IMR-90 (cell line): ENCODE results near the gene CTDSP1. TPM values are rescaled to one million over a fixed set of nuclear protein-coding genes. Genes with fewer than 3 reads are reported as not detected.

Experiments used
- ATAC-seq: fragments of 200-7000 bp; cut with Tn5 transposase; 2 replicates; pipeline ENCODE4 v1.9.1; 2020; ENCODE audit warnings: low read depth, mild to moderate bottlenecking, moderate library complexity
- BruUV-seq: library from RNA; stranded (reverse); fragments of 400-500 nt; replicated peaks from 2 replicates; lab custom pipeline; 2021; lab: Mats Ljungman, UMichigan
- CTCF ChIA-PET: fragments of 300-600 bp; formaldehyde crosslinking; extraction: SDS; loops from one replicate; lab custom pipeline; 2021; ENCODE audit warnings: antibody characterized with exemption; lab: Yijun Ruan, JAX
- POLR2A ChIA-PET: fragments of 300-600 bp; sonication (Branson Sonifier 250); formaldehyde crosslinking; loops from one replicate; lab custom pipeline; 2022; ENCODE audit warnings: antibody characterized with exemption; ENCODE audit not compliant: unreplicated experiment; lab: Charles Lee
- DNase-seq: peaks from one replicate; pipeline ENCODE4 v3.0.0; 2013
- H2AFZ ChIP-seq: replicated peaks from 2 replicates; pipeline ENCODE3; 2013; ENCODE audit warnings: low read length, mild to moderate bottlenecking; ENCODE audit not compliant: poor library complexity
- H2AK5ac ChIP-seq: 2 replicates; pipeline ENCODE4 v1.6.1; 2013; ENCODE audit warnings: low read depth, low read length, inconsistent platforms
- H2AK9ac ChIP-seq: replicated peaks from 2 replicates; pipeline ENCODE3; 2013; ENCODE audit warnings: mild to moderate bottlenecking, low read depth, low read length, moderate library complexity; ENCODE audit not compliant: poor library complexity
- H2BK120ac ChIP-seq: 2 replicates; pipeline ENCODE4 v1.6.1; 2013; ENCODE audit warnings: low read depth, low read length, inconsistent platforms
- H2BK15ac ChIP-seq: 3 replicates; pipeline ENCODE4 v1.6.1; 2013; ENCODE audit warnings: low read depth, low read length, inconsistent platforms
- H2BK20ac ChIP-seq: 2 replicates; pipeline ENCODE4 v1.6.1; 2013; ENCODE audit warnings: low read depth, mild to moderate bottlenecking, inconsistent platforms, low read length, moderate library complexity
- H2BK5ac ChIP-seq: 2 replicates; pipeline ENCODE4 v1.6.1; 2013; ENCODE audit warnings: mild to moderate bottlenecking, low read depth, low read length, inconsistent platforms; ENCODE audit not compliant: poor library complexity, severe bottlenecking
- H3K14ac ChIP-seq: replicated peaks from 2 replicates; pipeline ENCODE4 v1.6.1; 2013; ENCODE audit warnings: low read depth, low read length, inconsistent platforms
- H3K18ac ChIP-seq: 2 replicates; pipeline ENCODE4 v1.6.1; 2013; ENCODE audit warnings: low read depth, low read length, control low read depth
- H3K23ac ChIP-seq: 2 replicates; pipeline ENCODE4 v1.6.1; 2013; ENCODE audit warnings: low read depth, low read length, inconsistent platforms
- H3K27ac ChIP-seq: 2 replicates; pipeline ENCODE4 v1.5.1; 2013; ENCODE audit warnings: mild to moderate bottlenecking, control low read depth, low read length; ENCODE audit not compliant: insufficient read depth
- H3K27me3 ChIP-seq: 2 replicates; pipeline ENCODE4 v1.6.1; 2013; ENCODE audit warnings: low read length; ENCODE audit not compliant: control insufficient read depth, insufficient read depth
- H3K36me3 ChIP-seq: 2 replicates; pipeline ENCODE4 v1.6.1; 2013; ENCODE audit warnings: low read length, mixed read lengths; ENCODE audit not compliant: control insufficient read depth, insufficient read depth
- H3K4ac ChIP-seq: 2 replicates; pipeline ENCODE4 v1.6.1; 2013; ENCODE audit warnings: low read depth, low read length, inconsistent platforms
- H3K4me1 ChIP-seq: 2 replicates; pipeline ENCODE4 v1.6.1; 2013; ENCODE audit warnings: low read length, mixed read lengths; ENCODE audit not compliant: control insufficient read depth, insufficient read depth
- H3K4me2 ChIP-seq: 2 replicates; pipeline ENCODE4 v1.6.1; 2013; ENCODE audit warnings: low read depth, mild to moderate bottlenecking, control low read depth, low read length, moderate library complexity
- H3K4me3 ChIP-seq: 2 replicates; pipeline ENCODE4 v1.5.1; 2013; ENCODE audit warnings: low read depth, mild to moderate bottlenecking, control low read depth, low read length, moderate library complexity; ENCODE audit not compliant: insufficient read depth
- H3K56ac ChIP-seq: 2 replicates; pipeline ENCODE4 v1.6.1; 2013; ENCODE audit warnings: low read length, inconsistent platforms; ENCODE audit not compliant: insufficient read depth; ENCODE audit errors: extremely low read depth
- H3K79me1 ChIP-seq, 2 experiments: 2 replicates each; pipeline ENCODE4 v1.6.1; 2013; ENCODE audit warnings: low read length in 2 of 2, inconsistent platforms in 1 of 2, low read depth in 1 of 2
- H3K9ac ChIP-seq: 2 replicates; pipeline ENCODE4 v1.6.1; 2013; ENCODE audit warnings: low read depth, low read length, control low read depth
- H3K9me1 ChIP-seq: 2 replicates; pipeline ENCODE4 v1.6.1; 2013; ENCODE audit warnings: low read length, inconsistent platforms; ENCODE audit not compliant: insufficient read depth
- H3K9me3 ChIP-seq: 2 replicates; pipeline ENCODE4 v1.6.1; 2013; ENCODE audit warnings: low read length; ENCODE audit not compliant: control insufficient read depth, insufficient read depth
- H4K20me1 ChIP-seq: 2 replicates; pipeline ENCODE4 v1.6.1; 2013; ENCODE audit warnings: low read length, inconsistent platforms; ENCODE audit not compliant: insufficient read depth
- H4K5ac ChIP-seq: 2 replicates; pipeline ENCODE4 v1.6.1; 2013; ENCODE audit warnings: mild to moderate bottlenecking, low read depth, low read length, control low read depth
- H4K8ac ChIP-seq, 2 experiments: 2 replicates each; pipeline ENCODE4 v1.6.1; 2013; ENCODE audit warnings: low read depth in 2 of 2, low read length in 2 of 2, control low read depth in 1 of 2, inconsistent platforms in 1 of 2
- H4K91ac ChIP-seq: 2 replicates; pipeline ENCODE4 v1.6.1; 2013; ENCODE audit warnings: low read depth, low read length, inconsistent platforms; ENCODE audit not compliant: insufficient read depth
- BHLHE40 ChIP-seq: fragments of 150-350 bp; IDR thresholded peaks from 2 replicates; pipeline ENCODE4 v1.6.1; 2016; ENCODE audit warnings: mild to moderate bottlenecking, low read depth, low read length
- MAZ ChIP-seq: IDR thresholded peaks from 2 replicates; pipeline ENCODE4 v1.6.1; 2012; ENCODE audit warnings: low read depth, mild to moderate bottlenecking, low read length, improper control_type of control experiment, moderate library complexity, borderline replicate concordance
- RAD21 ChIP-seq: IDR thresholded peaks from 2 replicates; pipeline ENCODE4 v1.6.1; 2012; ENCODE audit warnings: low read length, improper control_type of control experiment
- RCOR1 ChIP-seq: IDR thresholded peaks from 2 replicates; pipeline ENCODE4 v1.6.1; 2012; ENCODE audit warnings: mild to moderate bottlenecking, low read length, improper control_type of control experiment; ENCODE audit not compliant: insufficient replicate concordance
- WGBS, 2 experiments: methylation state at CpG; one replicate each; pipeline versions ENCODE4 v1.1.5 to v1.1.7; 2013; ENCODE audit warnings: missing lambda C conversion rate in 2 of 2; ENCODE audit not compliant: insufficient read length in 1 of 2; ENCODE audit errors: extremely low coverage in 2 of 2; 5-methylcytosine and 5-hydroxymethylcytosine counted together
- dilution Hi-C: fragments of 300-500 bp; cut with HindIII; formaldehyde crosslinking; loops from one replicate; pipeline ENCODE4 v1.14.3; 2018; ENCODE audit warnings: low sequenced_read_pairs; ENCODE audit not compliant: unreplicated experiment
- in situ Hi-C: fragments of 300-500 bp; cut with MboI; formaldehyde crosslinking; loops from 3 replicates; pipeline ENCODE4 v1.14.3; 2019; ENCODE audit warnings: low sequenced_read_pairs, inconsistent platforms, mixed read lengths
- intact Hi-C: fragments of 100-400 bp; cut with micrococcal nuclease; formaldehyde crosslinking; loops from 2 replicates; pipeline ENCODE4 v1.10.0; 2022
- polyA plus RNA-seq, 3 experiments: library from polyadenylated mRNA; depleted of rRNA; stranded (reverse); fragments of >200 nt; gene quantifications; 2 replicates each; pipeline ENCODE4 v1.2.3, GENCODE V29; 2012; ENCODE audit warnings: low replicate concordance in 1 of 3
- total RNA-seq: library from RNA; depleted of rRNA; stranded (reverse); fragments of >200 nt; gene quantifications from 2 replicates; pipeline ENCODE4 v1.2.3, GENCODE V29; 2012

Gene CTDSP1
- total and polyA plus RNA-seq, 2 of the 4 experiments (the other 2 are of a cell fraction), result 19.7 to 64.3 TPM

DNA sequence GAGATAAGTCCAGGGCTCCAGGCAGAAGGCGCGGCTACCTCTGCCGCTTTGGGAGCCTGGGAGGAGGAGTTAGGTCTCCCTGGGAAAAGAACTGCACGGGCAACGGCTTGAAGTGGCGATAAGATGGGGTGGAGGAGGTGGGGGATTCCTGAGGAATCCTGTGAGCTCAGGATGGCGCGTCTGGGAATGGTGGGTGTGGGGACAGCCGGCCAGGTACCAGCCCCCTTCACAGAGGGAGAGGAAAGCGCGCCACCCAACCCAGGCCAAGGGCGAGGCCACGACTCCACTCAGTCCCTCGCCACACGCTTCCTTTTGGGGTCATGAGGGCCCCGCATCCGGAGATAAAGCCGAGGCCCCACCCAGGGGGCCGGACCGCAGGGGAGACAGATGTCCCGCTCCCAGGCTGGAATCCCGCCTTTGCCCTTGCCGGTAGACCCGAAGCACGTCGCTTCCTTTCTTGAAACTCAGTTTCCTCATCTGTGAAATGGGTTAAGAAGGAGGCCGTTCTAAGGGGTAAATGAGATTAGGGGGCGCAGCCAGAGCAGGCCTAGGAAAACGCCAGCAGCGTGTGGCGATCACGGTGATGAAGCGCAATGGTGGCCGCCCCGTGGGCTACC lies 1.7 kb upstream of the CTDSP1 start:
- intact Hi-C loops, result loop anchor here (2.0 kb wide), 1 partner anchor 105 kb away; the partner anchor contains the start of gene TMBIM1

More for the DNA sequence above, 1.7 kb upstream of the CTDSP1 start:
- DNase-seq, result peak; percentile 60
- Histone ChIP-seq H2AFZ (peak overlapping the region; percentile 82), H2BK20ac (peak overlapping the region; percentile 9; the same call in 1 of the 2 replicates), H3K14ac (peak overlapping the region; percentile 74; the same call in 1 of the 2 replicates), H3K4me3 (peak overlapping the region; percentile 34), H3K23ac (peak overlapping the region; percentile 83; the same call in 1 of the 2 replicates), H3K36me3 (peaks cover 11% of the 10 kb centered on the region; the same call in 1 of the 2 replicates), H2BK5ac (peak overlapping the region; percentile 98), H4K5ac (peak overlapping the region; percentile 94), H2AK5ac (peak overlapping the region; percentile 95), H2BK15ac (peak overlapping the region; percentile 62; the same call in 2 of the 3 replicates), H3K9ac (peak overlapping the region; percentile 95), H4K91ac (peak overlapping the region; percentile 99), H3K18ac (peak overlapping the region; percentile 84), H3K9me3 (no peaks in the 10 kb centered on the region), H4K8ac (peak overlapping the region; percentile 70 to 94), H3K27ac (peak overlapping the region; percentile 99), H4K20me1 (peaks cover 13% of the 10 kb centered on the region; the same call in 1 of the 2 replicates), H3K4me2 (peak overlapping the region; percentile 90), H2AK9ac (peak overlapping the region; percentile 88), H3K56ac (peak overlapping the region; percentile 54; the same call in 1 of the 2 replicates), H3K27me3 (no peaks in the 10 kb centered on the region), H2BK120ac (peak overlapping the region; percentile 97), H3K4me1 (peaks cover 25% of the 10 kb centered on the region), H3K9me1 (0 out of 2 replicates have a peak, but pooled peaks cover 2% of the 10 kb centered on the region), H3K4ac (peak overlapping the region; percentile 90), H3K79me1 (peaks cover 6 to 26% of the 10 kb centered on the region in 2 experiments; a peak in 3 of 4 replicates)
- no TSS peak for BruUV-seq
- 12% methylated on average over 5 of the region's 35 CpGs; no CpG with 5 or more reads in 1 of the 2 experiments for WGBS, 2 experiments
- in situ Hi-C loops (loop anchor here (10.0 kb wide), 1 partner anchor 123 kb away; the partner anchor contains the start of genes AAMP and PNKD), dilution Hi-C loops (no loop called here)
- ChIA-PET CTCF (no interaction called here), POLR2A (interaction anchor here (1.0 kb wide), 1 partner anchor 111 kb away, joined by 3 read pairs; no protein-coding TSS in a partner anchor)
- no peak for ATAC-seq
- TF ChIP-seq MAZ, result no peak
- TF ChIP-seq BHLHE40, result peak; percentile 45; the same call in 1 of the 2 replicates
- no peak for TF ChIP-seq RAD21
- peak; percentile 20 for TF ChIP-seq RCOR1
